Esophagus muscularis mucosa (tissue), 4 donors: ENCODE data around the gene FES. TPM values are rescaled to one million over a fixed set of nuclear protein-coding genes. Genes with fewer than 3 reads are reported as not detected.

Experiments
- DNase-seq: peaks from one replicate; pipeline ENCODE4 v3.0.0-alpha.2; 2017; ENCODE audit errors: extremely low spot score
- H3K27ac ChIP-seq, 4 donors: fragments of 200-600 bp; sonication (generic); replicated peaks in 1 of 4; 1 replicate in 3 of 4; 2 replicates in 1 of 4; pipeline ENCODE4 v1.5.1; 2016 to 2019; ENCODE audit warnings: mild to moderate bottlenecking in 1 of 4
- H3K27me3 ChIP-seq, 4 donors: fragments of 200-600 bp; sonication (generic); one replicate each; pipeline versions ENCODE4 v1.5.1 to v1.6.0; 2016 to 2019
- H3K36me3 ChIP-seq, 4 donors: fragments of 200-600 bp; sonication (generic); one replicate each; pipeline ENCODE4 v1.5.1; 2016 to 2019
- H3K4me1 ChIP-seq, 4 donors: fragments of 200-600 bp; sonication (generic); one replicate each; pipeline ENCODE4 v1.5.1; 2016 to 2019
- H3K4me3 ChIP-seq, 4 donors: fragments of 200-600 bp; sonication (generic); 1 replicate in 2 of 4; 2 replicates in 2 of 4; pipeline ENCODE4 v1.5.1; 2016 to 2019; ENCODE audit warnings: mild to moderate bottlenecking in 4 of 4, moderate library complexity in 1 of 4
- H3K9me3 ChIP-seq, 4 donors: fragments of 200-600 bp; sonication (generic); 1 replicate in 3 of 4; 2 replicates in 1 of 4; pipeline ENCODE4 v1.5.1; 2016 to 2019
- CTCF ChIP-seq, 3 experiments: fragments of 200-600 bp in 2 of 3; fragments of 450-650 bp in 1 of 3; sonication (generic) in 2 of 3; IDR thresholded peaks; one replicate each; pipeline ENCODE4 v1.5.1; 2017 to 2019; ENCODE audit warnings: antibody characterized with exemption in 3 of 3, mild to moderate bottlenecking in 2 of 3, moderate library complexity in 1 of 3
- EP300 ChIP-seq: sonication (generic); formaldehyde crosslinking; IDR thresholded peaks from one replicate; pipeline ENCODE4 v1.6.1; 2017; ENCODE audit warnings: antibody characterized with exemption
- POLR2A ChIP-seq: fragments of 450-650 bp; IDR thresholded peaks from one replicate; pipeline ENCODE4 v1.6.1; 2017; ENCODE audit warnings: antibody characterized with exemption, moderate library complexity, mild to moderate bottlenecking, low read depth
- POLR2AphosphoS5 ChIP-seq, 2 donors: sonication (generic); formaldehyde crosslinking; IDR thresholded peaks; one replicate each; pipeline ENCODE4 v1.6.1; 2017; ENCODE audit warnings: antibody characterized with exemption in 2 of 2
- WGBS: methylation state at CpG from one replicate; pipeline ENCODE4 v1.1.5; 2018; 5-methylcytosine and 5-hydroxymethylcytosine counted together
- intact Hi-C: fragments of 100-400 bp; cut with DNase I; formaldehyde crosslinking; loops from one replicate; pipeline ENCODE4 v1.15.1; 2023
- total RNA-seq, 4 donors: library from RNA; depleted of rRNA; stranded (reverse); fragments of >200 nt; gene quantifications; one replicate each; pipeline versions ENCODE4 v1.1.0 to v1.2.1, GENCODE V29; 2016

FES gene
- total RNA-seq, 4 donors from 2014 or later = 26.1 to 41.9 (median 34.0) TPM

- Histone ChIP-seq H3K36me3 (peaks cover 35 to 41% (median 40%) of the 10 kb centered on the region in 4 donors), H3K27ac (peak overlapping the region; percentile 90 to 97 (median 96)), H3K9me3 (no peaks in the 10 kb centered on the region), H3K27me3 (no peaks in the 10 kb centered on the region), H3K4me3 (peak overlapping the region; percentile 73 to 96 (median 86)), H3K4me1 (peaks cover 31 to 49% (median 35%) of the 10 kb centered on the region in 4 donors)
- DNase-seq = no peak
- TF ChIP-seq POLR2AphosphoS5 (IDR thresholded peaks at IDR 0.05) (no peak), EP300 (no peak), CTCF (IDR thresholded peaks at IDR 0.05) (no peak), POLR2A (no peak)
- 67% methylated on average over 18 of the region's 18 CpGs for WGBS
- intact Hi-C loops = no loop called here
Observed at GRCh38 chr15:90903733-90904536, 19.6 kb downstream of the FES start.

GRCh38 chr15:90904746-90905145, 20.4 kb downstream of the FES start:
- H3K27ac ChIP-seq = no peak overlapping the region
- no peaks in the 10 kb centered on the region for H3K9me3 ChIP-seq
- TF ChIP-seq CTCF (IDR thresholded peaks at IDR 0.05) (no peak), POLR2AphosphoS5 (IDR thresholded peaks at IDR 0.05) (no peak), POLR2A (no peak), EP300 (no peak)
- intact Hi-C loops = no loop called here
- H3K4me1 ChIP-seq = peaks cover 31 to 49% (median 38%) of the 10 kb centered on the region in 4 donors
- H3K4me3 ChIP-seq = no peak overlapping the region
- H3K27me3 ChIP-seq = no peaks in the 10 kb centered on the region
- DNase-seq = no peak
- 93% methylated on average over 9 of the region's 9 CpGs for WGBS
- H3K36me3 ChIP-seq = peaks cover 38 to 49% (median 48%) of the 10 kb centered on the region in 4 donors

- no peak overlapping the region for H3K27ac ChIP-seq
- no peak for TF ChIP-seq POLR2AphosphoS5 (IDR thresholded peaks at IDR 0.05)
- TF ChIP-seq POLR2A = no peak
- TF ChIP-seq EP300 = no peak
- no peak for TF ChIP-seq CTCF (IDR thresholded peaks at IDR 0.05)
- peaks cover 31 to 49% (median 38%) of the 10 kb centered on the region in 4 donors for H3K4me1 ChIP-seq
- H3K36me3 ChIP-seq = peaks cover 46 to 57% (median 56%) of the 10 kb centered on the region in 4 donors
- no peaks in the 10 kb centered on the region for H3K9me3 ChIP-seq
- intact Hi-C loops = no loop called here
- DNase-seq = no peak
- H3K27me3 ChIP-seq = no peaks in the 10 kb centered on the region
- WGBS = 94% methylated on average over 16 of the region's 28 CpGs
- no peak overlapping the region for H3K4me3 ChIP-seq
Observed at GRCh38 chr15:90905306-90906180, 21.2 kb downstream of the FES start.

GRCh38 chr15:90906181-90906849, 22.0 kb downstream of the FES start:
- intact Hi-C loops = no loop called here

More at GRCh38 chr15:90906181-90906849, 22.0 kb downstream of the FES start:
- DNase-seq = no peak
- peaks cover 31 to 49% (median 38%) of the 10 kb centered on the region in 4 donors for H3K4me1 ChIP-seq
- peaks cover 54 to 65% (median 64%) of the 10 kb centered on the region in 4 donors for H3K36me3 ChIP-seq
- H3K27ac ChIP-seq = peak overlapping the region in 2 of 4 donors; percentile 17 to 33
- no peak for TF ChIP-seq CTCF (IDR thresholded peaks at IDR 0.05)
- no peak for TF ChIP-seq POLR2AphosphoS5 (IDR thresholded peaks at IDR 0.05)
- TF ChIP-seq POLR2A = no peak
- no peak for TF ChIP-seq EP300
- no peak overlapping the region for H3K4me3 ChIP-seq
- H3K9me3 ChIP-seq = no peaks in the 10 kb centered on the region
- WGBS = 95% methylated on average over 6 of the region's 11 CpGs
- H3K27me3 ChIP-seq = no peaks in the 10 kb centered on the region
